GM18951 (cell line): Measurements from ENCODE around the gene AGAP1.

Experiments used
- POLR2A ChIP-seq: IDR thresholded peaks from 4 replicates; pipeline ENCODE4 v1.6.1; 2011; ENCODE audit warnings: mild to moderate bottlenecking; ENCODE audit not compliant: insufficient read length, insufficient read depth; ENCODE audit errors: extremely low read depth
- in situ Hi-C: fragments of 300-500 bp; cut with MboI; formaldehyde crosslinking; loops from one replicate; pipeline ENCODE4 v1.12.0; 2022; ENCODE audit warnings: low sequenced_read_pairs, mixed read lengths, inconsistent platforms; ENCODE audit not compliant: unreplicated experiment

AGAP1 gene

GRCh38 chr2:235831755-235832154 lies 337.9 kb downstream of the AGAP1 start:
- in situ Hi-C loops = no loop called here
- no peak for TF ChIP-seq POLR2A

- in situ Hi-C loops = no loop called here
Observed at GRCh38 chr2:235832941-235833340, 339.1 kb downstream of the AGAP1 start.

GRCh38 chr2:235833971-235834620 lies 340.3 kb downstream of the AGAP1 start:
- in situ Hi-C loops = no loop called here
- TF ChIP-seq POLR2A = no peak

More at GRCh38 chr2:235832941-235833340, 339.1 kb downstream of the AGAP1 start:
- TF ChIP-seq POLR2A = no peak

- in situ Hi-C loops = no loop called here
- TF ChIP-seq POLR2A = no peak
Observed at GRCh38 chr2:235834781-235835180, 340.9 kb downstream of the AGAP1 start.

GRCh38 chr2:235835810-235836209 lies 342.0 kb downstream of the AGAP1 start:
- in situ Hi-C loops = no loop called here
- no peak for TF ChIP-seq POLR2A

- in situ Hi-C loops = no loop called here
- TF ChIP-seq POLR2A = no peak
Observed at GRCh38 chr2:235836491-235836911, 342.7 kb downstream of the AGAP1 start.

- TF ChIP-seq POLR2A = no peak
- in situ Hi-C loops = no loop called here
Observed at GRCh38 chr2:235839226-235839625, 345.4 kb downstream of the AGAP1 start.

- in situ Hi-C loops = no loop called here
- TF ChIP-seq POLR2A = no peak
Observed at GRCh38 chr2:235839974-235840373, 346.1 kb downstream of the AGAP1 start.

GRCh38 chr2:235841863-235842262 lies 348.0 kb downstream of the AGAP1 start:
- in situ Hi-C loops = no loop called here
- TF ChIP-seq POLR2A = no peak

GRCh38 chr2:235842941-235843340 lies 349.1 kb downstream of the AGAP1 start:
- TF ChIP-seq POLR2A = no peak
- in situ Hi-C loops = no loop called here

GRCh38 chr2:235843591-235844395 lies 349.9 kb downstream of the AGAP1 start:
- in situ Hi-C loops = no loop called here
- no peak for TF ChIP-seq POLR2A

- TF ChIP-seq POLR2A = no peak
- in situ Hi-C loops = no loop called here
Observed at GRCh38 chr2:235844561-235844960, 350.7 kb downstream of the AGAP1 start.

- in situ Hi-C loops = no loop called here
- no peak for TF ChIP-seq POLR2A
Observed at GRCh38 chr2:235845245-235845644, 351.4 kb downstream of the AGAP1 start.

- TF ChIP-seq POLR2A = no peak
- in situ Hi-C loops = no loop called here
Observed at GRCh38 chr2:235847576-235847975, 353.7 kb downstream of the AGAP1 start.

GRCh38 chr2:235848055-235848454 lies 354.2 kb downstream of the AGAP1 start:
- no peak for TF ChIP-seq POLR2A
- in situ Hi-C loops = no loop called here

- in situ Hi-C loops = no loop called here
- no peak for TF ChIP-seq POLR2A
Observed at GRCh38 chr2:235848946-235849345, 355.1 kb downstream of the AGAP1 start.
